ENCODE results near the gene TBX6. TPM values are rescaled to one million over a fixed set of nuclear protein-coding genes. Genes with fewer than 3 reads are reported as not detected.
A peak's percentile ranks its signal among the peaks of the same experiment; 100 is the strongest.
"Not testable (repeated sequence)": the region's sequence is repeated elsewhere in the genome, so short reads cannot be mapped to it uniquely, and the experiment has no call there.

The TBX6 gene
- total RNA-seq, 1 donor from 2014 or later: 1.3 TPM

- H3K4me3 ChIP-seq (ENCODE audit: low read depth, low read length): peak overlapping the region; percentile 97
- DNase-seq (ENCODE audit: low read depth): no peak
- TF ChIP-seq CTCF (conservative IDR thresholded peaks at IDR 0.05; ENCODE audit: low read depth, low read length): no peak
Measured at GRCh38 chr16:30053376-30054015, 38.2 kb downstream of the TBX6 start.

GRCh38 chr16:30052671-30053372, 38.9 kb downstream of the TBX6 start:
- no peak for TF ChIP-seq CTCF (conservative IDR thresholded peaks at IDR 0.05; ENCODE audit: low read depth, low read length)
- H3K4me3 ChIP-seq (ENCODE audit: low read depth, low read length): peak overlapping the region; percentile 97
- no peak for DNase-seq (ENCODE audit: low read depth)

GRCh38 chr16:30051518-30051917, 40.2 kb downstream of the TBX6 start:
- no peak for DNase-seq (ENCODE audit: low read depth)
- H3K4me3 ChIP-seq (ENCODE audit: low read depth, low read length): no peak overlapping the region

GRCh38 chr16:30049871-30050270, 41.9 kb downstream of the TBX6 start:
- H3K4me3 ChIP-seq (ENCODE audit: low read depth, low read length): no peak overlapping the region
- DNase-seq (ENCODE audit: low read depth): no peak
- TF ChIP-seq CTCF (conservative IDR thresholded peaks at IDR 0.05; ENCODE audit: low read depth, low read length): no peak

More at GRCh38 chr16:30051518-30051917, 40.2 kb downstream of the TBX6 start:
- no peak for TF ChIP-seq CTCF (conservative IDR thresholded peaks at IDR 0.05; ENCODE audit: low read depth, low read length)

- TF ChIP-seq CTCF (conservative IDR thresholded peaks at IDR 0.05; ENCODE audit: low read depth, low read length): no peak
- no peak overlapping the region for H3K4me3 ChIP-seq (ENCODE audit: low read depth, low read length)
- DNase-seq (ENCODE audit: low read depth): no peak
Measured at GRCh38 chr16:30046588-30046987, 45.1 kb downstream of the TBX6 start.

GRCh38 chr16:30046178-30046577, 45.5 kb downstream of the TBX6 start:
- no peak for TF ChIP-seq CTCF (conservative IDR thresholded peaks at IDR 0.05; ENCODE audit: low read depth, low read length)

GRCh38 chr16:30041841-30042240, 49.9 kb downstream of the TBX6 start:
- DNase-seq (ENCODE audit: low read depth): no peak
- H3K4me3 ChIP-seq (ENCODE audit: low read depth, low read length): no peak overlapping the region
- TF ChIP-seq CTCF (conservative IDR thresholded peaks at IDR 0.05; ENCODE audit: low read depth, low read length): peak; percentile 56

More at GRCh38 chr16:30046178-30046577, 45.5 kb downstream of the TBX6 start:
- DNase-seq (ENCODE audit: low read depth): no peak
- no peak overlapping the region for H3K4me3 ChIP-seq (ENCODE audit: low read depth, low read length)

- DNase-seq (ENCODE audit: low read depth): not testable (repeated sequence)
Measured at GRCh38 chr16:30040690-30041089, 51.0 kb downstream of the TBX6 start.

More at GRCh38 chr16:30040690-30041089, 51.0 kb downstream of the TBX6 start:
- H3K4me3 ChIP-seq (ENCODE audit: low read depth, low read length): not testable (repeated sequence)

All from epithelial cell of proximal tubule (primary cell).